GM21526 (cell line): ENCODE results near the gene MAD1L1.

ENCODE experiments used
- ATAC-seq: cut with Tn5 transposase; IDR thresholded peaks from one replicate; pipeline ENCODE4 v1.9.1; 2021; ENCODE audit warnings: moderate library complexity; ENCODE audit not compliant: unreplicated experiment, low FRiP score

Gene MAD1L1

DNA sequence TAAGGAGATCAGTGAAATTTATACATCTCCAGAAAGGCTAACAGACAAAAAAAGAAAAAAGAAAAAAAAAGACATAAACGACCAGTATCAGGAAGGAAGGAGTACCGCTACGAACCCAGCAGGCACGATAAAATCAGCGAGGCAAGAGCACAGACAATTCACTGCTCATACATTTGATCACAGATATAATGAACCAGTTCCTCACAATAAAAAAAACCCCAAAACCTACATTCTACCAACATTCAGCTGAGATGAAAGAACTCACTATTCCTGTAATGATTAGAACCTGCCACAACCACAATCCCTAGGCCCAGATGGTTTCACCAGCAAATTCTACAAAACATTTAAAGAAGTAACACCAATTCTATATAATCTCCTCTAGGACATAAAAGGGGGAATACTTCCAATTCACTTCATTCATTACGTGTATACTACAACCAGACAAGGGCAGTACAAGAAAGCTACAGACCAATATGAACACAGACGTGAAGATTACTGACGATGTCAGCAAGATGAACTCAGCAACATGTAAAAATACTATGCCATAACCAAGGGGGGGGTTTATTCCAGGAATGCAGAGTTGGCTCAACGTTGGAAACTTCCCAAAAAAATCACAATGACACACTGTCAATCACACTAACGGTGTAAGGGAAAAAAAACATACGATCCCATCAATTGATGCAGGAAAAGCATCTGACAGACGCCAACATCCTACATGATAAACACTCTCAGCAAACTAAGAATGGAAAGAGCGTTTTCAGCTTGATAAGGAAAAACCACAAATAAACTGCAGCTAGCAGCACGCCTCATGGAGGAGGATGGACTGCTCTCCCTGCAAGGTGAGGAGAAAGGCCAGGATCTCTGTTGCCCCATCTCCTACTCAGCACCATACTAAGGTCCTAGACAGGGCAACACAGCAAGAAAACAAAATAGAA lies 306.5 kb downstream of the MAD1L1 start:
- no peak for ATAC-seq

DNA sequence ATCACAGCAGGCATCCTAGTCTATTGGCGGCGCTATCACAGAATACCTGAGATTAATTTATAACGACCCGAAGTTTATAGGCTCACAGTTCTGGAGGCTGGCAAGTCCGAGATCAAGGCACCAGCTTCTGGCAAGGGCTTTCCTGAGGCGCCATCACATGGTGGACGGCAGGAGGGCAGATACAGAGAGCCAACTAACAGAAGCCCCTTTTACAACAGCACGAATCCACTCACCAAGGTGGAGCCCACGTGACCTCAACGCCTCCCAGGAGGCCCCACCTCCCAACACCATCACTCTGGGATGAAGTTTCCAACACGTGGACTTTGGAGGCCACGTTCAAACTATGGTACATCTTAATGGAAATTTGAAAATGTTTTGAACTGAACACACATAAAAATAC lies 307.4 kb downstream of the MAD1L1 start:
- ATAC-seq, result no peak

DNA sequence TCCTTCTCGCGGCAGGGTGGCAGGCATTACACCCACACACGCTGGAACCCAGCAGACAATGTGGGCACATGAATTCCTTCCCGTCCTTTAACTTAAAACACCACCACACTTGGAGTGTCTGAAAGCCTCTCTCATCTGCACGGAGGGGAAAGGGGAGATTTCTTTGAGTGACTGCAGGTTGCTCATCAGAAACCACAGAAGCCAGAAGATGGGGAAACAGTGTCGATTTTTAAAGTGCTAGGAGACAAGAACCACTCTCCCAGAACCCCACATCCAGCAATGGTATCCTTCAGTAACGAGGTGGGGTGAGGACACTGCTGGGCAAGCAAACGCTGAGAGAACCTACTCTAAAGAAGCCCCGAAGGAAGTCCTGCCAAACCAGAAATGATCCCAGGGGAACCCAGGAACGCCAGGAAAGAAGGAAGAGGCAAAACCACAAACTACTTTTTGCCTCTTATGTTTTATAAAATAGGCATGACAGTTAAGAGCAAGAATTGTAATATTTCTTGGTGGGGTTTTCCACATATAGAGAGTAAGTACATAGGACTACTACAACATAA lies 308.4 kb downstream of the MAD1L1 start:
- no peak for ATAC-seq

DNA sequence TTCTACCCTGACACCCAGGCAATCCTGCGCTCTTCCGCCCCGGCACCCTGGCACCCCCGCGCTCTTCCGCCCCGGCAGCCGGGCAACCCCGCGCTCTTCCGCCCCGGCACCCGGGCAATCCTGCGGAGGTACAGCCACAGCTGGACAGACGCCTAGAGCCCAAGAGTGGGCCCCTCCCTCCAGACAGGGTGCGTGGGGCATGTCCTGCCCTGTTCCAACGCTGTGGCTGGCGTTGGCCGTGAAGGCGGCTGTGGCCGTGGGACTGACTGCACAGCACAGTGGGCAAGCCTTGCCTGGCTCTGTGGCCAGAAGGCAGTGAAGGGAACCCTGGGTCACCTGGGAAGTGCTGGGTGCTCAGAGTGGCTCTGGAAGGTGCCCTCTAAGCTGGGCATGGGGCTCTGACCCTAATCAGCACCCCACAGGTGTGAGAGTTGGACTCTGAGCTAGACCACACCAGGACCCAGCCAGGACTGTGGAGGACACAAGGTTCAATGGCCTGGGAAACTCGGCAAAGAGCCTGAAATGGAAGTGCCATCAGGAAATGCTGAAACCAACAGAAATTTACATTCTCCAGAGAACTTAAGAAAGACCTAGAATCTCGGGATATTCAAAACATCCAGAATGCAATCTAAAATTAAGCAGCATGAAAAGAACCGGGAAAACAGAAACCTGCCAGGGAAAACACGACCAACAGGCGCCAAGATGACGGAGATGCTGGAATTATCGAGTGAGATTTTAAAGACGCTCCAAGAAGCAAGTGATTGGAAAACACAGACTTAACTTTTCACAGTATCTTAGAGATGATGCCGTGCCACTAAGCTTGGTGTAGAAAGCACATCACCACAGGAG lies 309.1 kb downstream of the MAD1L1 start:
- no peak for ATAC-seq

DNA sequence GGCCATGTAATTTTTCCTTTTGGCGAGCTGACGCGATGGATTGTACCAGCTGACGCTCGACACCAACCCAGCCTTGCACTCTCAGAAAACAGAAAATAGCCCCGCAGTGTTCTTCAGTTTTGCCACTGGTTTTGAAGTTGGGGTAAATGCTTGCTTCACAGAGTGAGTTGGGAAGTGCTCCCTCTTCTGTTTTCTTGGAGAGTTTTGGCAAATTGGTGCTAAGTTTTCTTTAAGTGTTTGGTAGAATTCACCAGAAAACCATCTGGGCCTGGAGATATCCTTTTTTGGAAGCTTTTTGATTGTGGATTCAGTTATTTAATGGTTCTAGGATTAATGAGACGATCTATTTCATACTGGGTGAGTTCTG lies 309.9 kb downstream of the MAD1L1 start:
- no peak for ATAC-seq

DNA sequence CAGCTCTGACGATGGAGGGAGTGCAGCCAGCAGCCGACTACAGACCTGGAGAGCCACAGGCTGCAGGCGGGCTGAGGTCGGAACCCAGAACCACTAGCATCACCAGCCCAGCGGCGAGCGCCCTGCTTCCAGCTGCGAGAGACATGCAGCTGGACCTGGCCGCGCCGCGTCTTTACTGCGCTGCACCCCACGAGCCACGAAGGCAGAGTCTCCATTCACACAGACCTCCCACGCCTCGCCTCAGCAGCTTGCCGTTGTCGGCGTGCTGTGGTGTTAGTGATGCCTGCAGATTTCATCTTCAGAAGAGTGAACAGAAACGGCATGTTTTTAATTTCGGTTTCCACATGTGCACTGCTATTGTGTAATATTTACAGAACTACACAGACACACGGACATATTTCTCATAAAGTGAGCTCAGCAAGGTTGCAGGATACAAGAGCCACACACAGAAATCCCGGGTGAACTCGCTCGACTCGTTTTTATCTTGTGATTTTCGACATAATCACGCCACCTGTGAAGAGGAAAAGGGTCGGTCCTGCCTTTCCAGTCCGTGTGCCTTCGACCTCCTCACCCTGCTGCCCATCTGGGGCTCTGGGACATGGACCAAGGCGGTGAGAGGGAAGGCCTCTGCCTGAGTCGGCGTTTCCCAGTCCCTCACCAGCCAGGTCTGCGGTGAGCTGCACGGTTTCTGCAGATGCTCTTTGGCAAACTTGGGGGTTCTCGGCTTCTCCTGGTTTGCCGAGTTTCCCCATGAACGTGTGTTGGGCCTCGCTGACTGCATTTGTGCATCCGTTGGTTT lies 310.5 kb downstream of the MAD1L1 start:
- no peak for ATAC-seq

DNA sequence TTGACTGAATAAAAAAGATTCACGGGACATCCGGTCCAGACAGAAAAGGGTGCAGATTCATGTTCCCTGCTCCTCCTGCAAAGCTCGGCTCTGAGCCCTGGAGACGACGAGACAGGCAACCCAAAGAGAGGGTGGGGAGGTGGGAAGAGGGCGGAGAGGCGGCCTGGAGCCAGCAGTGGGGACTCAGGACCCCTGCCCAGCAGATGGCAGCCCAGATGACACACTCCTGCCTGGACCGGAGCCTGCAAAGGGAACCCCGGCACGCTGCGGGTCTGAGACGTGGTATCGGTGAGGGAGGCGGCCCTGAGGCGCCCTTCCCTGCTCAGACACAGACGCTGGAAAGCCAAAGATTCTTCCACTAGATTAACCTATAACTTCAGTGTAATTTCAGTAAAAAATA lies 311.9 kb downstream of the MAD1L1 start:
- no peak for ATAC-seq

DNA sequence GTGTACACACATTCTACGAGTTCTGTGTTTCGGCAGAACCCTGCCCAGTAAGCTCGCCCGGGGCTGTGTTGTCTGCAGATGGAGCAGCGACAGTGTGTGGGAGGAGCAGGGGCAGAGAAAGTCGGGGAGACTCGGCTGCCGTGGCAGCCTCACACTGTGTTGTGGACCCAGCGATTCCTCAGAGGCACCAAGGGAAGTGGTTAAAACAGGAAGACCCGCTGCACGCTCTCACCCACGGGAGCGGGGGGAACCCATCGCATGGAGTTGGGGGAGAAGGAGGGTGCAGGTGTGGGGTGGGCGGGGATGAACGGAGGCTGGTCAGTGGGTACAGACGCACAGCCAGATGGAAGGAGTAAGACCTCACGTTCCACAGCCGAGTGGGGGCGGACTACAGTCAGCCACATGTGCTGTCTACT lies 312.5 kb downstream of the MAD1L1 start:
- ATAC-seq, result no peak

DNA sequence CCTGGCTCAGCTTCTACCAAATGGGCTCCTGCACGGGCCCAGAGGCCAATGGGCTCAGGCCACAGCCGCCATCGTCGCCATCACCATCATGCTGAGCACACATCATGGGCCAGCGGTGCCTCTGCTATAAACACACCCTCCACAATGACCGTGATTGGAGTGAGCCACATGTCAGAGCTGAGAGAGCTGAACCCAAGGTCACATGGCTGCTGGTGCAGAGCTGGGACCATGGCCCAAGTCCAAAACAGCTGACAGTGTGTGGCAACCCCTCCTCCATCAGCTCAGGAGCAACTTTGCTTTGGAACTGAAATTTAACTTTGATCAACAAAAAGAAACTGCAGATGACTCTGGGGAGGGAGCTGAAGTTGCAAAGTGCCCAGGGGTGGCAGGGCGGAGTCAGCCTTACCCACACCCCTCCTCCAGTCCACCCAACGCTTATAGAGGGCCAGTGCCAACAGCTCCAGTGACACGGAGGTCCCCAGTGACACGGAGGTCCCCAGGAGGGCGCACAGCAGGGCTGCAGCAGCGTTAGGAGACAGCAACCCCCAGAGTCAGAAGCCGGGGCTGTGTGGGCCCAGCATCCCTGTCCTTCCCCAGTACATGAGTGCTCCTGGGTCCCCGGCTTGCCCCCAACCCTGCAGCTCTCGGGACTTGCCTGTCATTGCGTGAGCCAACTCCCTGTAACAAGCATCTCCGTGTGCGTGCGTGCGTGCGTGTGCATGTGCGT lies 313.0 kb downstream of the MAD1L1 start:
- ATAC-seq, result no peak

DNA sequence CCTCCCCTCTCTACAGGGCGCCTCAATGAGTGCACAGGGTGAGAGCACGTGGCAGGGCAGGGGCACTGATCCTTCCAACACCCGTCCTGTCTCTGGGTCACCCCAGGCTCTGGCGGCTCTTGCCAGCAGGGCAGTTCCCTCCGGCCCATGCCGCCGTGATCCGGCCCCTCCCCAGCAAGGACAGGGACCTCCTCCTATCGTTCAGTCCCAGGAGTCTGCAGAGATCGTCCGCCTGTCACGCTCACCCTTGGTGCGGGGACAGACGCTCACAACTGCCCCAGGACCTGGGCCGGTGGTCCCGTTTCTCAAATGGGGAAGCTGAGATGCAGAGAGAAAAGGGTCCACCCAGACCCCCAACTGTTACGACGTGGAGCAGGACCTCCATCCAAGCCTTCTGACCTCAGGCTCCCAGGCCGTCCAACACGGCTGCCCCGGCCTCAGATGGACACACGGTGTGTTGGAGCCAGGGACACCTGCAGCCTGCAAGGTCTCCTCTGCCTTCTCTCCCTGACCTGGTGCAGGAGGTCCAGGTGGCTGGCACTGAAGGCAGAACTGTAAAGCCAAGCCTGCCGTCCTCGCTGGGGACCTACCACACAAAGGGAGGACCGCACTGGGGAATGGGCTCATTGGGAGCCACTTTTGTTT lies 313.7 kb downstream of the MAD1L1 start:
- ATAC-seq, result no peak

DNA sequence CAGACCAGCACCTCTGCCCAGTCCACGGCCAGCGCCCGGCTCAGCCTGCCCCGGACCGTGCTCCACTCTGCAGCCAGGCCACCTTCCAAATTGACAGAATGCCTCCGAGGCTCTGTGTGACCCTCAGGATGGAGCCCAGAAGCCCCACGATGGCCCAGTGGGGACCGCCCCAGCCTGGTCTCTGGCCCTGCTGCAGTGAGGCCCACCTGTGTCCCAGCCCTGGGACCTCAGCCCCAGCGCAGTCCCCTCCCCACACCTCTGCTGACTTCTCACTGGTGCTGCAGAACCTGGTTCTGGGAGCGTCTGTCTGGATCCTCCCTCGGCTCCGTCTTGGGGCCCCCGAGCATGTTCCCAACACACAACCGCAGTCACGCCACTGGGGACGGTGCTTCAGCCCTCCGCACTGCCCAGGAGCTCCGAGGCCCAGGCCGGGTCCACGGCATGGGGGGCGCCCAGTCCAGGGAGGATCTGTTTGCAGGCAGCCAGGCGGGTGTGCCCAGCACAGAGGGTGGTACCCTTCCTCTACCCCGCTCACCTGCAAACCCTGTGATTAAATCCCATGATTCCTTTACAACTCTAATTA lies 314.6 kb downstream of the MAD1L1 start:
- no peak for ATAC-seq

DNA sequence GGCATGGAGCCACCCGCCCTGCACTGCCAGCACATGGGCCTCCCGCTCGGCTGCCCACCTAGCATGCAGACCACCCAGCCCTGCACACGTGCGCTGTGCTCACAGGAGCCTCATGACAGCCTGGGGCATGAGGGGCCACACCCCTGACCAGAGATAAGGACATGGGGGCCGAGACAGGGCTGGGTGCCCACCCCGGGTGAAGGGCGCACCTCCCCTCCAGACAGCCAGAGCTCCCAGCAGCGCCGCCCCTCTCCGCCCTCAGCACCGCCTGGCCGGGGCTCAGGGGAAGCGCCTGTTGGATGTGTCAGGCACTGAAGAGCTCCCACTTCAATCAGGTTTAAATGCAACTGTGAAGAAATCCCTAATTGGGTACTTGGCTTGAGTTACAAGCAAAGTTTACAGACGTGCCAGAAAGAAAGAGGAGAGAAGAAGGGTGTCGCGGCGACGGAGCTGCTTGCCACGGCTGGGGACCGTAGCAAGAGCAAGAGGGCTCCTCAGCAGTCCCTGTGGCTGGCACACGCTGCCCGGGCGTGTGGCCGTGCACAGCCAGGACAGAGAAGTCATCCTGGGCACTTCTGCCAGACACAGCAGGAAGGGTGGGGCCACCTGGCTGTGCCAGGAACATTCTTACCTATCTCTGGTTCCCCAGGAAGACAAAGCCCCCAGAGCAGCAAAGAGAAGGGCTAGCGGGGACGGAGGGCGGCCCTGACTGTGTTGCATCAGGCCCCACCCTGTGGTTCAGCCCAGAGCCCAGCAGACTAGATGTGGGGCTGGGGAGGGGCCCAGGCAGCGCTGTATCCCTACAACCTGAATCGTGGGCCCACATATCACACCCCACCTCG lies 315.3 kb downstream of the MAD1L1 start:
- no peak for ATAC-seq

DNA sequence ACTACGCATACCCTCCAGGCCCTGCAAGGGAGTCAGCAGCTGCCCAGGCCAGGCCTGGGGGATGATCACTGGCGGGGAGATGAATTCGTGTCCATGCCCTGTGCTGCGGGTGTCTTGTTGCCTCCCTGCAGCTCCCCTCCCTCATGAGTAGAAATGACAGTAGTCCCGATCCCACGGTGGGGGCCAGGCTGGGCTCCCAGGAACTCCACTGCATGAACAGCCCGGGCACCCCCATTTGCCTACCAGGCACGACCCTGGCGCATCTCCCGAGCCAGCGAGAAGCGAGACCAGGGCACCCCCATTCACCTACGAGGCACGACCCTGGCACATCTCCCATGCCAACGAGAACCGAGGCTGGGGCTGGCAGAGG lies 316.2 kb downstream of the MAD1L1 start:
- ATAC-seq, result no peak

DNA sequence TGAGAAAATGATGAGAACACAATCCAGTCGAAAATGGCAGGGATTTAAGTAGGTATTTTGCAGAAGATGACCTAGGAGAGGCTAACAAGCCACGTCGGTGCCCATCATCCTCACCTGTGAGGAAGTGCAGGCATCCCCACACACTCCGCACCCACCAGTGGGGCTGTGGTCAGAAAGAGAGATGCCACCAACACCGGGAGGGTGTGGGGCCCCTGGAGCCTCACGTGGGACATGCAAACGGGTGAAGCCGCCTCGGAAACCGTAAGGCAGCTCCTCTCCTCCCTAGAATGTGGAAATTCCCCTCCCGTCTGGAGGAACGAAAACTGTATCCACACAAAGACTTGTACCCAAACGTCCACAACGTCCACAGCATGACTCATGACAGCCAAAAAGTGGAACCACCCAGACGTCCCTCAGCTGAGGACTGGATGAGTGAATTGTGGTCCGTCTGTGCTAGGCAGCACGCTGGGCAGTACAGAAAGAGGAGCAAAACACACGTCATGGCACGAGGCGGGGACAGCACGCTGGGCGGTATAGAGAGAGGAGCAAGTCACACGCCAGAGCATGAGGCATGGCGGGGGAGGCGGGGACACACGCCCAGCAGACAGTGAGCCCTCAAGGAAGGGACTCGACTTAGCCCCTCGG lies 316.7 kb downstream of the MAD1L1 start:
- no peak for ATAC-seq

DNA sequence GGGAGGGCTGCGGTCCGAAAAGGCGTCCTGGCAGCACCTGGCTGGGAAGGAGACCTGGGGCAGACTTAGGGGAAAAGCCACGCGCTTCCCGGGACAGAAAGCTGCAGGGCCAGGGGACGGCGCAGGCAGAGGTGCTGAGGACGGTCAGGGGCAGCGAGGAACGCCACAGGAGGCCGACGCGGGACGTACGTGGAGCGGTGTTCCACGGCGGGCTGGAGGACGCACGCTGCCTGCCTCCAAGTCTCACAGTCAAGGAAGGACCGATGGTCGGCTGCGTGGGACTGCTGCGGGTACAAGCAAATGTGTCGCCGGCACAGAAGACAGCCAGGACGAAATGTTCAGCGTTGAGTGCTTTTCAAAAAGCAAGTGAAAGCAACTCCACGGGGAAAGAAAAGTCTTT lies 317.4 kb downstream of the MAD1L1 start:
- no peak for ATAC-seq

DNA sequence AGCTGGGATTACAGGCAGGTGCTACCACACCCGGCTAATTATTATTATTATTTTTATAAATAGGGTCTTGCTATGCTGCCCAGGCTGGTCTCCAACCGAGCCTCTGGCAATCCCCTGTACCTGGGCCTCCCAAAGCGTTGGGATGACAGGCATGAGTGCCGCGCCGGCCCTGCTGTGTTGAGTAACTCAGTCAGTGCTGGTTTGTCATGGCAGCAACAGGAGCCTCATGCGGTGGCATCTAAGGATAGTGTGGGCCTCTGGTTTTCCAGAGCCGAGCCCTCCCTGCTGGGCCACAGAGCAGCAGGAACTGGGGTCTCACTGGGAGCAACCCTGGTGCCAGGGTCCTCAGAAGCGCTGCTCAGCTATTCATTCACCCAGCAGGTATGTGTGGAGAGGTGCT lies 318.0 kb downstream of the MAD1L1 start:
- ATAC-seq, result no peak

DNA sequence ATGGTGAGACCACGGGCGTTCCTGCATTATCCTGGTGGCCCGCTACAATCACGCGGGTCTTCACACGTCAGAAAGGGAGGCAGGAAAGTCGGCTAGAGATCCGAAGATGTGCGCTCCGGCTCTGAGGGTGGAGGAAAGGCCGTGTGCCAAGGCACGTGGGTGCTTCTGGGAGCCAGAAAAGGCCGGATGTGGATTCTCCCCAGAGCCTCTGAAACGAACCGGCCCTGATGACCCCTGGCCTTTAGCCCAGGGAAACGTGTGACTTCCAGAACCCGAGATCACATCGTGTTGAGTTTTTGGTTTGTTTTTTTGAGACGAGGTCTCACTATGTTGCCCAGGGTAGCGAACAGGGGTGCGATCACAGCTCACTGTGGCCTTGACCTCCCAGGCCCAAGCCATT lies 318.4 kb downstream of the MAD1L1 start:
- ATAC-seq, result no peak
